Esophagus squamous epithelium (tissue), 5 donors: Measurements from ENCODE around the gene PVALEF. TPM values are rescaled to one million over a fixed set of nuclear protein-coding genes. Genes with fewer than 3 reads are reported as not detected.

ENCODE experiments used
- DNase-seq: peaks from one replicate; lab custom pipeline; 2025; lab: John Stamatoyannopoulos, UW
- H3K27ac ChIP-seq, 4 donors: fragments of 200-600 bp; sonication (generic); one replicate each; pipeline ENCODE4 v1.5.1; 2016 to 2019; ENCODE audit warnings: mild to moderate bottlenecking in 1 of 4
- H3K27me3 ChIP-seq, 4 donors: fragments of 200-600 bp; sonication (generic); 1 replicate in 3 of 4; 2 replicates in 1 of 4; pipeline versions ENCODE4 v1.5.1 to v1.6.0; 2017 to 2021; ENCODE audit warnings: antibody characterized with exemption in 1 of 4
- H3K36me3 ChIP-seq, 3 donors: fragments of 200-600 bp; sonication (generic); one replicate each; pipeline ENCODE4 v1.5.1; 2016 to 2019
- H3K4me1 ChIP-seq, 3 donors: fragments of 200-600 bp; sonication (generic); one replicate each; pipeline ENCODE4 v1.5.1; 2017 to 2019
- H3K4me3 ChIP-seq, 4 donors: fragments of 200-600 bp; sonication (generic); 1 replicate in 3 of 4; 2 replicates in 1 of 4; pipeline ENCODE4 v1.5.1; 2016 to 2019; ENCODE audit warnings: mild to moderate bottlenecking in 2 of 4, moderate library complexity in 1 of 4
- H3K9me3 ChIP-seq, 3 donors: fragments of 200-600 bp; sonication (generic); one replicate each; pipeline ENCODE4 v1.5.1; 2016 to 2019
- POLR2A ChIP-seq, 4 donors: fragments of 450-650 bp; IDR thresholded peaks; one replicate each; pipeline ENCODE4 v1.6.1; 2017; ENCODE audit warnings: antibody characterized with exemption in 4 of 4, mild to moderate bottlenecking in 4 of 4, moderate library complexity in 3 of 4
- WGBS, 2 donors: methylation state at CpG; one replicate each; pipeline ENCODE4 v1.1.5; 2018; 5-methylcytosine and 5-hydroxymethylcytosine counted together
- intact Hi-C: fragments of 100-400 bp; cut with DNase I; formaldehyde crosslinking; loops from one replicate; pipeline ENCODE4 v1.15.0; 2022
- total RNA-seq, 4 donors: library from RNA; depleted of rRNA; stranded (reverse); fragments of >200 nt; gene quantifications; one replicate each; pipeline ENCODE4 v1.1.0, GENCODE V29; 2016
- TF ChIP-seq, protein P1 (sequence below), 6 experiments: fragments of 450-650 bp in 4 of 6; fragments of 200-600 bp in 2 of 6; sonication (generic) in 2 of 6; IDR thresholded peaks; one replicate each; pipeline ENCODE4 v1.5.1; 2016 to 2019; ENCODE audit warnings: antibody characterized with exemption in 6 of 6, mild to moderate bottlenecking in 4 of 6, moderate library complexity in 4 of 6
- donor health status: DM: yes; HTN: yes; CAD: no.

PVALEF gene
- total RNA-seq, 4 donors from 2014 or later = not detected

- TF ChIP-seq, protein P1, sequence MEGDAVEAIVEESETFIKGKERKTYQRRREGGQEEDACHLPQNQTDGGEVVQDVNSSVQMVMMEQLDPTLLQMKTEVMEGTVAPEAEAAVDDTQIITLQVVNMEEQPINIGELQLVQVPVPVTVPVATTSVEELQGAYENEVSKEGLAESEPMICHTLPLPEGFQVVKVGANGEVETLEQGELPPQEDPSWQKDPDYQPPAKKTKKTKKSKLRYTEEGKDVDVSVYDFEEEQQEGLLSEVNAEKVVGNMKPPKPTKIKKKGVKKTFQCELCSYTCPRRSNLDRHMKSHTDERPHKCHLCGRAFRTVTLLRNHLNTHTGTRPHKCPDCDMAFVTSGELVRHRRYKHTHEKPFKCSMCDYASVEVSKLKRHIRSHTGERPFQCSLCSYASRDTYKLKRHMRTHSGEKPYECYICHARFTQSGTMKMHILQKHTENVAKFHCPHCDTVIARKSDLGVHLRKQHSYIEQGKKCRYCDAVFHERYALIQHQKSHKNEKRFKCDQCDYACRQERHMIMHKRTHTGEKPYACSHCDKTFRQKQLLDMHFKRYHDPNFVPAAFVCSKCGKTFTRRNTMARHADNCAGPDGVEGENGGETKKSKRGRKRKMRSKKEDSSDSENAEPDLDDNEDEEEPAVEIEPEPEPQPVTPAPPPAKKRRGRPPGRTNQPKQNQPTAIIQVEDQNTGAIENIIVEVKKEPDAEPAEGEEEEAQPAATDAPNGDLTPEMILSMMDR (IDR thresholded peaks at IDR 0.05) = no peak
- TF ChIP-seq POLR2A (IDR thresholded peaks at IDR 0.05) = no peak
- DNase-seq = no peak
- intact Hi-C loops = no loop called here
- 51 to 68% methylated on average over 5 to 11 of the region's 109 CpGs for WGBS, 2 donors
- Histone ChIP-seq H3K27me3 (peaks cover 0 to 79% (median 7%) of the 10 kb centered on the region in 4 donors), H3K4me1 (peaks cover 13 to 63% (median 16%) of the 10 kb centered on the region in 3 donors), H3K4me3 (no peak overlapping the region), H3K36me3 (no peaks in the 10 kb centered on the region), H3K27ac (no peak overlapping the region), H3K9me3 (no peaks in the 10 kb centered on the region)
These were observed 43.2 kb upstream of the PVALEF start for GRCh38 chr17:81121841-81122733.

GRCh38 chr17:81123052-81124048 is 42.0 kb upstream of the PVALEF start:
- Histone ChIP-seq H3K27ac (no peak overlapping the region), H3K9me3 (no peaks in the 10 kb centered on the region), H3K4me1 (peaks cover 13 to 54% (median 16%) of the 10 kb centered on the region in 3 donors), H3K4me3 (no peak overlapping the region), H3K27me3 (peaks cover 0 to 91% (median 7%) of the 10 kb centered on the region in 4 donors), H3K36me3 (no peaks in the 10 kb centered on the region)
- no peak for DNase-seq
- intact Hi-C loops = no loop called here
- no peak for TF ChIP-seq POLR2A (IDR thresholded peaks at IDR 0.05)
- TF ChIP-seq, protein P1 (IDR thresholded peaks at IDR 0.05) = no peak
- 64 to 80% methylated on average over 1 to 4 of the region's 39 CpGs for WGBS, 2 donors

DNA sequence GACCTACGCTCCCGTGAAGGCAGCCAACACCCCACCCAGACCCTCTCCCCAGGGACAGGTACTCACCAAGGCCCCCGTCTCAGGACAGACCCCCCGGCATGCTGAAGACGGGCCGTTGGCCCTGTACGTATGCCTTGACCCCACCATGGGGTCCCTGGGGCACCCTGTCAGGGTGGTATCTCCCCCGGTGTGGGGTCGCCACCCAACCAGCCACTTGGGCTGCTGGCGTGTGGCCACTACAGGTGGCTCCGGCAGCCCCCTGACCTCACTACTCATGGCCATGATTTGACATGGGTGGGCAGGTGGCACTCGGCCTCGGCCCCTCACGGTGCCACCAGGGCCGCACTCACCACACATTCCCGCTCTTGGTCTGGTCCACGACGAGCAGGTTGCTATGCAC is 40.9 kb upstream of the PVALEF start:
- intact Hi-C loops = no loop called here
- peaks cover 0 to 87% (median 7%) of the 10 kb centered on the region in 4 donors for H3K27me3 ChIP-seq
- TF ChIP-seq, protein P1 (IDR thresholded peaks at IDR 0.05) = no peak
- TF ChIP-seq POLR2A (IDR thresholded peaks at IDR 0.05) = no peak
- DNase-seq = no peak
- no peaks in the 10 kb centered on the region for H3K9me3 ChIP-seq
- H3K27ac ChIP-seq = no peak overlapping the region
- peaks cover 4 to 44% (median 7%) of the 10 kb centered on the region in 3 donors for H3K4me1 ChIP-seq
- no CpG with 5 or more reads among the region's 18 CpGs for WGBS, 2 donors
- H3K4me3 ChIP-seq = no peak overlapping the region
- no peaks in the 10 kb centered on the region for H3K36me3 ChIP-seq

DNA sequence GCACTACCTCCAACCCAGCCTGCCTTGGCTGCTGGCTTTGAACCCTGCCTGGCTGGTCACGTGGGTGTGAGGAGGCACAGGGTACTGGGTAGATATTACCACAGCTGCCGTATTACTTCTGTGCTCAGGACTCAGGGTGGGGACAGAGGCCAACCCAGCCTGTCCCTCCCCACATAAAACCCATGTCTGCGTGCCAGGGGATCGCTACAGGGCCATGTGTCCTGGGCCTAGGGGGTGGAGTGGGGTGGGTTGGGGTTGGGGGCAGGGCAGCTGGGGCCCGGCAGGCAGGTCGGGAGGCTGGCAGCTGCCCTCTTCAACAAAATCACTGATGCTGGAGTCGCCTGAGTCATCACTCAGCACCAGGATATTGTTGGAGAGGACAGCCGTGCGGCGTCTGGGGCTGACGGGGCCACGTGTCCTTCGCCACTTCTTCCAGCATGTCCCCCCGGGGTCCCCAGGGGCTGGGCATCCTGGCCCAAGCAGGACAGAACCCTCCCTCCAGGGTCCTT is 39.7 kb upstream of the PVALEF start:
- no peak overlapping the region for H3K4me3 ChIP-seq
- 25 to 50% methylated on average over 4 to 8 of the region's 14 CpGs for WGBS, 2 donors
- H3K27me3 ChIP-seq = peaks cover 0 to 76% (median 7%) of the 10 kb centered on the region in 4 donors
- H3K36me3 ChIP-seq = no peaks in the 10 kb centered on the region
- H3K4me1 ChIP-seq = peaks cover 0 to 34% (median 5%) of the 10 kb centered on the region in 3 donors
- no peak for DNase-seq
- TF ChIP-seq, protein P1 (IDR thresholded peaks at IDR 0.05) = no peak
- TF ChIP-seq POLR2A (IDR thresholded peaks at IDR 0.05) = no peak
- intact Hi-C loops = no loop called here
- no peak overlapping the region for H3K27ac ChIP-seq
- no peaks in the 10 kb centered on the region for H3K9me3 ChIP-seq
